ENCODE measurements around the gene NME7.

DNA sequence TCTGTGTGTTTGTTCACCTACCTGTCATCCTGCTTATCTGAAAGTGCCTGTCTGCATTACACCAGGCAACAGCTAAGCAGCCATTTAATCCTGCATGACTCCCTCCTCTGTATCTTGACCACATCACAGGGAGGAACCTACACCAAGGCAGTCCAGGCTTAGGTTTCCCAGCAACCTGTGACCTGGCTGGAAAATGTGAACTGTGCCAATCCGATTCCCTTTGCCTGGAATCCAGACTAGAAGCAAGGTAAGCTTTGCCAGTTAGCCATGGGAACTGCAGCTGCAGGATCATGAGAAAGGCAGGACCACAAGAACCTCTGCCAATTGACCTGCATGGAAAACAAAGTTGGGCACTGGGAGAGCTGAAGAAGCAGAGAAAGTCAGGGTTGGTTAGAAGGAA is 267.4 kb downstream of the NME7 start:
- TF ChIP-seq CTCF (IDR thresholded peaks at IDR 0.05) (no peak), POLR2A (IDR thresholded peaks at IDR 0.05) (no peak)
